CD8-positive, alpha-beta memory T cell (primary cell): ENCODE measurements around the gene TTLL8. TPM values are rescaled to one million over a fixed set of nuclear protein-coding genes. Genes with fewer than 3 reads are reported as not detected.
A peak's percentile ranks its signal among the peaks of the same experiment; 100 is the strongest.

Experiments
- CTCF ChIA-PET: fragments of 350-600 bp; sonication (Branson Sonifier 250); formaldehyde crosslinking; loops from one replicate; lab custom pipeline; 2021; ENCODE audit warnings: antibody characterized with exemption; lab: Charles Lee
- POLR2A ChIA-PET: fragments of 350-600 bp; sonication (Branson Sonifier 250); formaldehyde crosslinking; loops from one replicate; lab custom pipeline; 2021; ENCODE audit warnings: antibody characterized with exemption; lab: Charles Lee
- DNase-seq, 5 donors: peaks; one replicate each; pipeline versions ENCODE4 v3.0.0 to v3.0.0-alpha.2; 2020 to 2022; ENCODE audit warnings: mixed read lengths in 1 of 5
- H3K27ac ChIP-seq: one replicate; pipeline ENCODE4 v1.7.0; 2013; ENCODE audit warnings: low read depth, mild to moderate bottlenecking, low read length, moderate library complexity
- H3K27me3 ChIP-seq: 2 replicates; pipeline ENCODE4 v1.7.0; 2013; ENCODE audit warnings: low read length, mild to moderate bottlenecking; ENCODE audit not compliant: insufficient read depth, poor library complexity, severe bottlenecking
- H3K36me3 ChIP-seq: 2 replicates; pipeline ENCODE4 v1.7.0; 2013; ENCODE audit warnings: mild to moderate bottlenecking, low read length, moderate library complexity; ENCODE audit not compliant: insufficient read depth
- H3K4me1 ChIP-seq: 2 replicates; pipeline ENCODE4 v1.7.0; 2013; ENCODE audit warnings: mild to moderate bottlenecking, low read length, moderate library complexity; ENCODE audit not compliant: insufficient read depth
- H3K4me3 ChIP-seq: 2 replicates; pipeline ENCODE4 v1.7.0; 2013; ENCODE audit warnings: mild to moderate bottlenecking, low read length
- H3K9me3 ChIP-seq: 2 replicates; pipeline ENCODE4 v1.7.0; 2013; ENCODE audit warnings: mild to moderate bottlenecking, low read length
- H3K27ac Mint-ChIP-seq, 8 donors: one replicate each; pipeline ENCODE4 v1.8.0; 2020 to 2021; ENCODE audit warnings: mixed read lengths in 8 of 8, mild to moderate bottlenecking in 6 of 8, inconsistent platforms in 3 of 8, moderate library complexity in 3 of 8
- H3K27me3 Mint-ChIP-seq, 2 donors: one replicate each; pipeline ENCODE4 v1.8.0; 2020 to 2021; ENCODE audit warnings: mixed read lengths in 2 of 2, mild to moderate bottlenecking in 1 of 2, moderate library complexity in 1 of 2
- H3K36me3 Mint-ChIP-seq, 3 donors: one replicate each; pipeline ENCODE4 v1.8.0; 2020 to 2021; ENCODE audit warnings: mixed read lengths in 3 of 3, inconsistent platforms in 1 of 3, mild to moderate bottlenecking in 1 of 3
- H3K4me1 Mint-ChIP-seq, 3 donors: one replicate each; pipeline ENCODE4 v1.8.0; 2020 to 2021; ENCODE audit warnings: mixed read lengths in 3 of 3, inconsistent platforms in 1 of 3, mild to moderate bottlenecking in 1 of 3
- H3K4me3 Mint-ChIP-seq, 7 donors: one replicate each; pipeline ENCODE4 v1.8.0; 2020 to 2021; ENCODE audit warnings: mixed read lengths in 7 of 7, mild to moderate bottlenecking in 6 of 7, moderate library complexity in 4 of 7, inconsistent platforms in 2 of 7
- H3K9me3 Mint-ChIP-seq, 5 donors: one replicate each; pipeline ENCODE4 v1.8.0; 2020 to 2022; ENCODE audit warnings: mixed read lengths in 5 of 5, mild to moderate bottlenecking in 3 of 5, moderate library complexity in 2 of 5, inconsistent platforms in 1 of 5
- polyA plus RNA-seq: library from polyadenylated mRNA; unstranded; fragments of 300-500 nt; fragmentation: Illumina TruSeq; gene quantifications from one replicate; pipeline ENCODE4 v1.2.3, GENCODE V29; 2021
- total RNA-seq, 2 experiments: library from RNA; stranded (reverse); gene quantifications; one replicate each; pipeline ENCODE4 v1.2.3, GENCODE V29; 2021

Gene TTLL8
- total and polyA plus RNA-seq, 3 experiments from 2014 or later, result not detected

DNA sequence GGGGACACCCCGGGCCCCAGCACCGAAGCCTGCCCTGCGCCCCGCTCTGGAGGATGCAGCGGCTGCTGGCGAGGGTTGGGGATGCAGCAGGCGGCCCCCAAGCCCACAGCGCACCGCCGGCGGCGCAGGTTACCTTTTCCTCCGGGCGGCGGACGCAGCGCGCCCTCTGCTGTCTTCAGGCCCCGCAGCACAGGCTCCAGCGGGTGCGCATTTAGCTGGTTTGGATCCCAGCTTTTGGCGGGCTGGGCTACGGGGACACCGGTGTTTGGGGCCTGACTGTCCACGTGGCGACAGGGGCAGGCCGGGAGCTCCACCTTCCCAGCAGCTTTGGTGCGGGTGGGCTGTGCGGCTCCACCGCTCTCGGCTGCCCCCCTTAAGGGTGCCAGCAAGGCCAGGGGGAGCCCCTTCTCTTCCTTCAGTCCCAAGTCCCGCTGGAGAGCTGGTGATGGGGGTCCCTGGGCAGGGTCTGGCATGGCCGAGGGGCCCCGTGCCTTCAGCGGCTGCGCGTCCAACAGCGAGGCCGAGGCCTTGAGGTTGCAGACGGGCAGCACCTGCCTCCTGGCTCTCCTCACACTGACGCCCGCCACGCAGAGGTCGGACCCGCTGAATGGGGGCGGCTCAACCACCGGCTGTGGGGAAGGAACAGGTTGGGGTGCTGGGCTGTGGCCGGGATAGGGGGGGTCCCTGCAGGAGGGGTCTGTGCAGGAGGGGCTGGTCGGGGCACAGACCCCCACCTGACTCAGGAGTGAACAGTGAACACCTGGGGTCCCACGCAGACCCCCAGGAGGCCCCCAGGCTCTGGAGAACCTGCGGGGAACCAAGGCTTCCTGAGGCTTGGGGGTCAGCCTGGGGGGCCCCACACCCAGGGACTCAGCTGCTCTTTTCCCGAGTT is 27.6 kb downstream of the TTLL8 start:
- H3K4me1 ChIP-seq, result no peaks in the 10 kb centered on the region
- POLR2A ChIA-PET, result interaction anchor here (1.1 kb wide), 1 partner anchor 70 kb away, joined by 3 read pairs; no protein-coding TSS in a partner anchor
- no peaks in the 10 kb centered on the region for H3K27me3 ChIP-seq
- Mint-ChIP-seq H3K4me1 (peaks cover 8 to 12% (median 12%) of the 10 kb centered on the region in 3 donors), H3K9me3 (no peaks in the 10 kb centered on the region), H3K36me3 (no peaks in the 10 kb centered on the region), H3K4me3 (no peak overlapping the region), H3K27me3 (peaks cover 5 to 17% of the 10 kb centered on the region in 2 donors), H3K27ac (no peak overlapping the region)
- CTCF ChIA-PET, result interaction anchor here (0.6 to 3.9 kb wide), 36 partner anchors 10 to 268 kb away, joined by 3 to 49 read pairs (median 5); partner anchors contain the start of gene IL17REL
- no peaks in the 10 kb centered on the region for H3K9me3 ChIP-seq
- DNase-seq, result peak; percentile 75 to 87 (median 77)
- no peaks in the 10 kb centered on the region for H3K36me3 ChIP-seq
- no peak overlapping the region for H3K27ac ChIP-seq
- no peak overlapping the region for H3K4me3 ChIP-seq

DNA sequence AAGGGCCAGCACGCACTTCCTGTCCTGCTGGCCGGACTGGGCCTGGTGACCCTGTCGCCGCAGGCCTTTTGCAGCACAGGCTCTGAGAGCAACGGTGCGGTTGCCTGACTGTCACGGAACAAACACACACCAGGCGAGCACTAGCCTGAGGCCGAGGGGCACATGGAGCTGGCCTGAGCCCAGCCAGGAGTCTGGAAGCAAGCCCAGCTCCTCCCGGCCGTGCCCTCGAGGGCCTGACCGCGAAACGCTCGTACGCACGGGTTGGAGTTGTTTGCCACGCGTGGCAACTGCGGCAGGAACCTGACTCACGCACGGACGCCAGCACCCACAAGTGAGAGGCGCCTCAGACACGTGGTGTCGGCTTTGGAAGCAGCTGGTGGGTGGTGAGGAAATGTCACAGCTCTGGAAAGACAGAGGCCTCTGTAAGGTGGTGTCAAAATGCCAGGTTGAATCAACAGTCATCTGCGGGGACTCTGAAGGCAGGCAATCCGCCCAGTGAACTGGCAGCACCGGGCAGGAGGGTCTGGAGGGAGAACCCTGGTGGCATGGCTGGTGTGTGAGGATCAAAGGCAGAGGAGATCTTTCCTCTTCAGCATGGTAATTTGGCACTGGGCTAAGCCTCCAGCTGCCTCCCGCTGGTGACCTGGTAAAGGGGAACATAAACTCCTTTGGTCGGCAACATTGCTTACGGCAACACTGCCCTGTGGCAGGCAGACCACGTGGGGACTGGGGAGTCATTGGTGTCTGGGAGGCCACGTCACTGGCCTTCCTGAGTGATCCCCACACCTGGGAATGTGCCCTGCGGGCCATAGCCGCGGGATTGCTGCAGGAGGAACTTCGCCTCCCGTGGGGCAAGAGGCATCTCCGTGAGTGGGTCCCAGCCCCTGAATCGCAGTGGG is 30.2 kb downstream of the TTLL8 start:
- Histone ChIP-seq H3K27me3 (no peaks in the 10 kb centered on the region), H3K4me1 (no peaks in the 10 kb centered on the region), H3K36me3 (no peaks in the 10 kb centered on the region), H3K9me3 (no peaks in the 10 kb centered on the region), H3K27ac (no peak overlapping the region), H3K4me3 (no peak overlapping the region)
- ChIA-PET CTCF (interaction anchor here (0.8 to 1.6 kb wide), 10 partner anchors 9 to 263 kb away, joined by 3 to 5 read pairs (median 3); no protein-coding TSS in a partner anchor), POLR2A (no interaction called here)
- Mint-ChIP-seq H3K9me3 (peaks cover 0 to 2% (median 0%) of the 10 kb centered on the region in 5 donors), H3K4me3 (peak overlapping the region in 1 of 7 donors; percentile 8), H3K4me1 (peaks cover 8 to 9% (median 8%) of the 10 kb centered on the region in 3 donors), H3K36me3 (no peaks in the 10 kb centered on the region), H3K27me3 (peaks cover 2 to 18% of the 10 kb centered on the region in 2 donors), H3K27ac (peak overlapping the region in 6 of 8 donors; percentile 38 to 88 (median 78))
- DNase-seq, result peak in 3 of 5 donors; percentile 40 to 76 (median 60)

DNA sequence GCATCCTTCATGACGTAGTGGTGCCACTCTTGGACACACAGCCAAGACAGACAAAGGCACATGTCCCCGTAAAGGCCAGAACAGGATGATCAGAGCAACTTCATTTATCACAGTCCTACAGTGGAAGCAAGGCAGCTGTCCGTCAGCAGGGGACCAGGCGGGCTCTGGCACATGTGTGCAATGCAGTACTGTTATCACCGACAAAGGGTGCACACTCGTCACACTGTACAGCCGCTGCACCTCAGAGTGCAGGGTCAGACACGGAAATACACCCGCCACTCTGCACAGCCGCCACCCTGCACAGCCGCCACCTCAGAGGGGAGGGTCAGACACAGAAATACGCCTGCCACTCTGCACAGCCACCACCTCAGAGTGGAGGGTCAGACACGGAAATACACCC is 32.1 kb downstream of the TTLL8 start:
- peaks cover 0 to 2% (median 0%) of the 10 kb centered on the region in 5 donors for H3K9me3 Mint-ChIP-seq
- H3K36me3 Mint-ChIP-seq, result no peaks in the 10 kb centered on the region
- peaks cover 2 to 18% of the 10 kb centered on the region in 2 donors for H3K27me3 Mint-ChIP-seq
- Histone ChIP-seq H3K27ac (no peak overlapping the region), H3K4me1 (no peaks in the 10 kb centered on the region), H3K9me3 (no peaks in the 10 kb centered on the region), H3K4me3 (no peak overlapping the region), H3K36me3 (no peaks in the 10 kb centered on the region), H3K27me3 (no peaks in the 10 kb centered on the region)
- peak overlapping the region in 1 of 8 donors; percentile 43 for H3K27ac Mint-ChIP-seq
- DNase-seq, result no peak
- peaks cover 8 to 9% (median 8%) of the 10 kb centered on the region in 3 donors for H3K4me1 Mint-ChIP-seq
- H3K4me3 Mint-ChIP-seq, result no peak overlapping the region
- POLR2A ChIA-PET, result no interaction called here
- CTCF ChIA-PET, result no interaction called here

DNA sequence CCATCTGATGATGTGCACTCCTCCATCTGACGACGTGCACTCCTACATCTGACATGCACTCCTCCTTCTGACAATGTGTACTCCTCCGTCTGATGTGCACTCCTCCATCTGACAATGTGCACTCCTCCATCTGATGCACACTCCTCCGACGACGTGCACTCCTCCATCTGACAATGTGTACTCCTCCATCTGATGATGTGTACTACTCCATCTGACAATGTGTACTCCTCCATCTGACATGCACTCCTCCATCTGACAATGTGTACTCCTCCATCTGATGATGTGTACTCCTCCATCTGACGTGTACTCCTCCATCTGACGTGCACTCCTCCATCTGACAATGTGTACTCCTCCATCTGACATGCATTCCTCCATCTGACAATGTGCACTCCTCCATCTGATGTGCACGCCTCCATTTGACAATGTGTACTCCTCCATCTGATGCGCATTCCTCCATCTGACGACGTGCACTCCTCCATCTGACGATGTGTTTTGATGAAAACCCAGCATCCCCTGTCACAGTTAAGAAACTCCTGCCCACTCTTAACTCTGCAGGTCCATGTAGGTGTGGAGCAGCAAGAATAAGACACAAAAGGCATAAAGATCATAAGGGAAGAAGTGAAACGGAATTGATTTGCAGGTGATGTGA is 35.8 kb downstream of the TTLL8 start:
- peaks cover 0 to 2% (median 0%) of the 10 kb centered on the region in 3 donors for H3K4me1 Mint-ChIP-seq
- H3K27me3 Mint-ChIP-seq, result peaks cover 2 to 13% of the 10 kb centered on the region in 2 donors
- no peak overlapping the region for H3K27ac Mint-ChIP-seq
- Histone ChIP-seq H3K27ac (no peak overlapping the region), H3K27me3 (no peaks in the 10 kb centered on the region), H3K9me3 (no peaks in the 10 kb centered on the region), H3K4me1 (peaks cover 23% of the 10 kb centered on the region), H3K36me3 (no peaks in the 10 kb centered on the region), H3K4me3 (no peak overlapping the region)
- CTCF ChIA-PET, result no interaction called here
- no peak for DNase-seq
- peaks cover 0 to 2% (median 0%) of the 10 kb centered on the region in 5 donors for H3K9me3 Mint-ChIP-seq
- H3K4me3 Mint-ChIP-seq, result no peak overlapping the region
- H3K36me3 Mint-ChIP-seq, result peaks cover 0 to 1% (median 0%) of the 10 kb centered on the region in 3 donors
- POLR2A ChIA-PET, result no interaction called here

DNA sequence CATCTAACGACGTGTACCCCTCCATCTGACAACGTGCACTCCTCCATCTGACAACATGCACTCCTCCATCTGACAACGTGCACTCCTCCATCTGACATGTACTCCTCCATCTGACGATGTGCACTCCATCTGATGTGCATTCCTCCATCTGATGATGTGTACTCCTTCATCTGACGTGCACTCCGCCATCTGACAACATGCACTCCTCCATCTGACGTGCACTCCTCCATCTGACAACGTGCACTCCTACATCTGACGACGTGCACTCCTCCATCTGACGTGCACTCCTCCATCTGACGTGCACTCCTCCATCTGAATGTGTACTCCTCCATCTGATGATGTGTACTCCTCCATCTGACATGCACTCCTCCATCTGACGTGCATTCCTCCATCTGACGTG is 37.5 kb downstream of the TTLL8 start:
- Histone ChIP-seq H3K27ac (no peak overlapping the region), H3K36me3 (no peaks in the 10 kb centered on the region), H3K4me3 (no peak overlapping the region), H3K4me1 (peaks cover 38% of the 10 kb centered on the region), H3K27me3 (no peaks in the 10 kb centered on the region), H3K9me3 (no peaks in the 10 kb centered on the region)
- peaks cover 0 to 1% (median 0%) of the 10 kb centered on the region in 3 donors for H3K36me3 Mint-ChIP-seq
- ChIA-PET CTCF (no interaction called here), POLR2A (no interaction called here)
- DNase-seq, result no peak
- H3K27ac Mint-ChIP-seq, result no peak overlapping the region
- peaks cover 0 to 7% (median 0%) of the 10 kb centered on the region in 3 donors for H3K4me1 Mint-ChIP-seq
- H3K9me3 Mint-ChIP-seq, result peaks cover 0 to 2% (median 0%) of the 10 kb centered on the region in 5 donors
- peaks cover 0 to 10% of the 10 kb centered on the region in 2 donors for H3K27me3 Mint-ChIP-seq
- no peak overlapping the region for H3K4me3 Mint-ChIP-seq

DNA sequence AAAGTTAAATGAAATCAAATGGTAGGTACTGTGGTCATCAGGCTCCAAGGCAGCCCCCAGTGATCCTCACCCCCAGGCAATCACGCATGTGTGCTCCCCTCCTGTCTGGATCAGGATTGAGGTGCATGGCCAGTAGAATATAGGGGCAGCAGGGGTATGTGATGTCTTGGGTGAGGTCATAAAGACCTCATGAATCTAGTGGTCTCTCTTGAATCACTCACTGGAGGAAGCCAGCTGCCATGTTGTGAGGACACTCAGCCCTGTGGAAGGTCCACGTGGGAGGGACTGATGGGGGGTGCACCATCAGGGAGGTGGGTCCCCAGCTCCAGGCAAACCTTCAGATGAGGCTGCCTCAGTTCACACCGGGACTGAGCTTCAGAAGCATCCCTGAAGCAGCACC is 38.8 kb downstream of the TTLL8 start:
- peak overlapping the region; percentile 22 to 96 (median 90) for H3K27ac Mint-ChIP-seq
- DNase-seq, result peak in 1 of 5 donors; percentile 43
- peaks cover 0 to 1% (median 0%) of the 10 kb centered on the region in 3 donors for H3K36me3 Mint-ChIP-seq
- H3K27me3 ChIP-seq, result no peaks in the 10 kb centered on the region
- no peaks in the 10 kb centered on the region for H3K36me3 ChIP-seq
- peaks cover 0 to 7% (median 0%) of the 10 kb centered on the region in 3 donors for H3K4me1 Mint-ChIP-seq
- CTCF ChIA-PET, result interaction anchor here (1.1 to 1.3 kb wide), 2 partner anchors 11 to 89 kb away, joined by 4 to 7 read pairs; no protein-coding TSS in a partner anchor
- peak overlapping the region; percentile 53 to 85 (median 76) for H3K4me3 Mint-ChIP-seq
- H3K27me3 Mint-ChIP-seq, result peaks cover 0 to 2% of the 10 kb centered on the region in 2 donors
- no peaks in the 10 kb centered on the region for H3K9me3 ChIP-seq
- POLR2A ChIA-PET, result no interaction called here
- H3K27ac ChIP-seq, result no peak overlapping the region
- peaks cover 42% of the 10 kb centered on the region for H3K4me1 ChIP-seq
- H3K4me3 ChIP-seq, result no peak overlapping the region
- H3K9me3 Mint-ChIP-seq, result no peaks in the 10 kb centered on the region

DNA sequence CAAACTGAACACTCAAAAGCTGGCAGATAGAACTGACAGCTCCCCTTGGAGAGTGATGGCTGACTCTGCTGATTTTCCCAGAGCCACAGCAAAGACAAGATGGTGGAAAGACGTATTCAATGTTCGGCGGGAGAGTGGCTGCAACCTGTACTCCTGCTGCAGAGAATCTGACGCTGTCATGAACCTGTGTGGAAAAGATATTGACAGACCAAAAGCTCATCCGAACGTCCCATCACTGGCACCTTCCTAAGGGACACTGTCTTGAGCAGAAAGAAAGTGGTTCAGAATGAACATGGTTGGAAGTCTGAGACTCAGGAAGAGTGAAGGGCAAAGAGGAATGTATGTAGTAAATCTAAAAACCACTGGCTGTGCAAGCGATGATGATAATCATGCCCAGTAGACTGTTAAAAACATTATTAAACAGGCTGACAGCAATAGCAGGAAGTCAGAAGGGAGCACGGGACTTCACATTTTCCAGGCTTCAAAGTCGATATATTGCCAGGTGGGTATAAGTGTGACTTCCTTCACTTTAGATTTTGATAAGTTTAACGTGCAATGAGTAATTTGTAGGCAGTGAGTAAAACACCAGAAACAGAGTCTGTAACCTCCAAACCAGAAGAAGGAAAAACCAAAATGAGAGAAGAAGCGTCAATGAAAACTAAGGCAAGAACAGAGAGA is 39.4 kb downstream of the TTLL8 start:
- Mint-ChIP-seq H3K9me3 (no peaks in the 10 kb centered on the region), H3K4me1 (peaks cover 0 to 7% (median 6%) of the 10 kb centered on the region in 3 donors), H3K27ac (peak overlapping the region; percentile 58 to 96 (median 92)), H3K27me3 (no peaks in the 10 kb centered on the region), H3K4me3 (peak overlapping the region; percentile 53 to 85 (median 76)), H3K36me3 (peaks cover 0 to 1% (median 0%) of the 10 kb centered on the region in 3 donors)
- H3K27ac ChIP-seq, result peak overlapping the region; percentile 9
- DNase-seq, result peak in 3 of 5 donors; percentile 34 to 74 (median 59)
- POLR2A ChIA-PET, result interaction anchor here (0.7 kb wide), 1 partner anchor 252 kb away, joined by 4 read pairs; no protein-coding TSS in a partner anchor
- H3K36me3 ChIP-seq, result no peaks in the 10 kb centered on the region
- peak overlapping the region; percentile 23 for H3K4me3 ChIP-seq
- CTCF ChIA-PET, result interaction anchor here (1.0 to 1.7 kb wide), 5 partner anchors 9 to 88 kb away, joined by 4 to 8 read pairs (median 5); no protein-coding TSS in a partner anchor
- H3K4me1 ChIP-seq, result peaks cover 43% of the 10 kb centered on the region
- H3K9me3 ChIP-seq, result no peaks in the 10 kb centered on the region
- no peaks in the 10 kb centered on the region for H3K27me3 ChIP-seq
